Peyer's patch (tissue), 4 donors: ENCODE results near the gene RTN4R.

Source experiments
- CTCF ChIP-seq, 6 experiments: fragments of 450-650 bp in 4 of 6; fragments of 200-600 bp in 2 of 6; sonication (generic) in 1 of 6; IDR thresholded peaks; one replicate each; pipeline ENCODE4 v1.5.1; 2017 to 2019; ENCODE audit warnings: antibody characterized with exemption in 6 of 6, mild to moderate bottlenecking in 3 of 6, moderate library complexity in 1 of 6
- POLR2A ChIP-seq, 2 donors: fragments of 450-650 bp; IDR thresholded peaks; one replicate each; pipeline ENCODE4 v1.5.1; 2017; ENCODE audit warnings: antibody characterized with exemption in 2 of 2, mild to moderate bottlenecking in 2 of 2, moderate library complexity in 2 of 2

GRCh38 chr22:20203552-20204201, 64.4 kb downstream of the RTN4R start:
- TF ChIP-seq POLR2A (IDR thresholded peaks at IDR 0.05) (peak in 1 of 2 donors; percentile 20), CTCF (IDR thresholded peaks at IDR 0.05) (no peak)
